Raji (cell line): ENCODE results near the gene PHACTR3.

Experiments
- POLR2A ChIP-seq: IDR thresholded peaks from 2 replicates; pipeline ENCODE4 v1.6.1; 2011; ENCODE audit warnings: low read depth, low read length, control low read depth; ENCODE audit not compliant: insufficient read depth

PHACTR3 gene

DNA sequence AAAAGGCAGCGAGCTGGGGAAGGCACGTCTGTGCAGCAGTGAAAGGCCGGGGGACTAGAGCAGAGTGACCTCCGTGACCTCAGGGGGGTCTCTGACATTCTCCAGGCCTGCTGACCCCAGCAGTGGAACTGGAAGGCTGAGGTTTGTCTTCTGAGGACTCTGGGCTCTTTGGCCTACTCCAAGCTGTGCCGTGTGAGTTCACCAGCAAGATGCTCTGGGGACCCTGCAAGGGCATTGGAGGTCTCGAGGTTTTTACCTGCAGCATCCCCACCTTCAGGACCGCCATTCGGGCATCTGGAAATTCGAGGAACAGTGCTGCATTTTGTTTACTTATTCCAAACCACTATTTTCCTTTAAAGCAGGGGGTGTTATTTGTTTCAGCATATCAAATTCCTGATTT, 140.9 kb downstream of the PHACTR3 start:
- no peak for TF ChIP-seq POLR2A

DNA sequence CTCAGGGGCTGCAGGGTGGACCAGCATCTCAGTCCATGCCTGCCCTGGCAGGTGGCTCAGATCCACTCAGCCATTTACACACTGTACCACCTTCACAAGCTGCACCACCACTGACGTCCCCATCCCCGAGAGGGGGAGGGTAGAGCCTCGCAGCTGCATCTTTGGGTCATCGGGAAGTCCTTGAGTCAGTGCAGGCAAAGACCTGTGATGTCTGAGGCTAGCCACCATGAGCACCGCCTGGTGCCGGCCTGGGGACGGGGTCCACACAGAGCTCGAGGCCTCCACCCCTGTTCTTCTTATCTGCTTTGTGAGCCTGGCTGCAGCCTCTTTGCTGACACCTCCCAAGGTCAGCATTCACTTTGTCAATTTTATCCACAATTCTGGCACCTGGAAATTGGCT, 141.4 kb downstream of the PHACTR3 start:
- TF ChIP-seq POLR2A: no peak

DNA sequence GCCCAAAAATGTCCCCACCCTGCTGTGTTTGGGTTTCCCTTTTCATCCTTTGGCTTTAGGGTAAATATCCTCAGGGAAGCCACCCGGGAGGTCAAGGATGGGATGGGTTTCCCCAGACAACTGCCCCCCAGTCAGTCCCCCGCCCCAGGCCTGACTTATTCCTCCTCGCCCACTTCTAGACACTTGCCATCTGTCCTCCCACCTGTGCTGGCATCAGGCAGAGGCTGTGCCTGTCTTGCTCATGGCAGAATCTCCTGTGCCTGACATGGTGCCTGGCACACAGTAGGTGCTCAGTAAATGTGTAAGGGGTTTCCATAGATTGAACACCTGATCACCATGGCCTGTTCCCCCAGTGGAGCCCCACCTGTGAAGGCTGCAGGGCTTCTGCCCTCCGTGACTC, 141.8 kb downstream of the PHACTR3 start:
- TF ChIP-seq POLR2A: no peak

DNA sequence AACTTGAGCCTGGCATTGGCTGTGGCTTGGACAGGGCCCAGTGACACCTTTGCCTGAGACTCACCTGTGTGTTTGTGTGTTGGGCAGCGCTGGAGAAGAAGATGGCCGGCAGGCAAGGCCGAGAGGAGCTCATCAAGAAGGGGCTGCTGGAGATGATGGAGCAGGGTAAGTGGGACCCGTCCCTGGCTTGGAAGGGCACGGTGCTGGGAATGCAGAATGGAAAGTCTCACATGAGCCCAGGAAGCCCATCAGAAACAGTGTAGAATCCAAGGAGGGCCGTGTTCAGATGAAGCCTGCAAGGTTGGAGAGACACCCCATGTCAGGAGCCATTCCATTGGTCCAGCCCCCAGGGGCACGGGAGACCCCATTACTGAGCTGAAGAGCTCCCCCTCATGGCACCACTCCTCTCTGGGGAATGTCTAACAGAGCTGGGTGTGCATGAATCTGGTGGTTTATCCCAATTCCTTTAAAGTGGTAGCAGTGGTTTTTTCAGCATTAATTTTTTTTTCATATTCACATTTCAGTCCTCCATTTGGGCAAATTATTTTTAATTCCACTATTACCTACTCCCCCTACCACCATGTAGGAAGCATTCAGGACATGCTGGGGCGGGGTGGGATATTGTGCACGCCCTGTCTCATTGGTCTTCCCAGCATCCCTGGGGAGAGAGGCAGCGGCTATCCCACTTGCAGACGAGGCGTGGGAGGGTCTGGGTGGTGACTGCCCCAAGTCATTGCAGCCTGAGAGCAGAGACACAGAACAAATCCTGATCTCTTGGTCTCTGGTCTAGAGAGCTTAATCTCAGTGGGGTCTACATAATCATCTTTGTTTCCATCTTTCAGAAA, 143.6 kb downstream of the PHACTR3 start:
- TF ChIP-seq POLR2A: no peak

DNA sequence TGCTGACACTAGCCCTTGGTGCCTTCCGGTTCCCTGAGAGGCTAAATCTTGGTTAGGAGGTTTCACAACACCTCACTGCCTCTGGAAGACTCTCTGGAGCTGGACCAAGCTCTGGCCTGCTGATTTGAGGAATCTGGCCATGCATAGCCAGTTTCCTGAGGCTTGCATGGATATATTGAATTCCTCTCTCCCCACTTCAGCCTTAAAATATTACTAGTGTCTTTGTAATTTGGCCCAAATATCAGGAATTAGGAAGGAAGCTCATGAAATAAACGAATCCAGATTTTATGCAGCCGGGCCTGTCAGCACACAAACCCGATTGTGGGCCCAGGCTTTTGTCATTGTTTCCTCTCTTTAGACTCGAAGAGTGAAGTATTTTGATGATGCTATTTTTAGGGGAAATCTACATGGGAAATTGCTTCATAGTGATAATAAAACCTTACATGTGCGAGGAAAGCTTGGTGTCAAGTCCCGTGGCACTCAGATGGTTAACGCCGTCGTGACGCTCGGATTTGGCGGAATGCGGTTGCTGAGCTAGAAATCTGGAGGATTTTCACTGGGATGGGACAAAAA, 144.4 kb downstream of the PHACTR3 start:
- TF ChIP-seq POLR2A: no peak

DNA sequence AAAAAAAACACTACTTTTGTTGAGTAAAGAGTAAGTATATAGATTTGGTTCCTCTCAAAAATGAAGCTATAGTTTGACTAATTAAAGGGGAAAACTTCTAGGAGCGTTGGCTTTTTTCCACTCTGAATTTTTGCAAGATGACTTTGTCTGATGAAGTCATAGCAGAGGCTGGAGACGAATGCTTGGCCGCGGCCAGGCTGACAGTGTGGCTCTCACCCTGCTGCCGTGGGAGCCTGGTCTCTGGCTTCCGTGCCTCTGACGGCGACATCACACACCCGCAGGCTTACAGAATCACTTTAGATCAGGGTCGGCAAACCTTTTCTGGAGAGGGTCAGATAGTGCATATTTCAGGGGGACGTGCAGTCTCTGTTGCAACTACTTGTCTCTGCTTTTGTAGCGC, 145.0 kb downstream of the PHACTR3 start:
- TF ChIP-seq POLR2A: no peak

DNA sequence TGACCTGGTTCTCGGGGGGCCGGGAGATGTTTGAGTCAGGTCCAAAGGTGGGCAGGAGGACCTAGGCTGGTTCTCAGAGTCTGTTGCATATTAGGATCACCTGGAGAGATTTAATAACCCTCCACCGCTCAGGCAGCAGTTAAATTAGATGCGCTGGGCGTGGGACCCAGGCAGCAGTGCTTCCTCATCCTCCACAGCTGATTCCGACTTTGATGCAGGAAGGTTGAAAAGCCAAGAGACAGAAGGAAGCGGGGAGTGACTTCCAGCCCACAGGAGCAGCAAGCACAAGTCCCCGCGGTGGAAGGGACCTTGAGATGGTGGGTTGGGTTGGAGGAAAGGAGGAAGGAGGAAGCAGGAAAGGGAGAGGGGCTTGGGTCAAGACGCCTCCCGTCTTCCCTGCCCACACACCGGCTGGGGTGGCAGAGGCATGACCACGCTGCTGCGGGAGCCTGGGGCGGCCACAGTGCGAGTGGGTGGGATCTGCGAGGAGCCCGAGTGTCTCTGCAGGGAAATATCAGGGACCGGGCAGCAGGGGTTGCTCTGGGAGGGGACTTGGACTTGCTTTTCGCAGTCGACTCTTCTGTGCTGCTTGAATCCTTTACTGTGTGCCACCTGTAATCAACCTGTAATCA, 146.0 kb downstream of the PHACTR3 start:
- TF ChIP-seq POLR2A: no peak

DNA sequence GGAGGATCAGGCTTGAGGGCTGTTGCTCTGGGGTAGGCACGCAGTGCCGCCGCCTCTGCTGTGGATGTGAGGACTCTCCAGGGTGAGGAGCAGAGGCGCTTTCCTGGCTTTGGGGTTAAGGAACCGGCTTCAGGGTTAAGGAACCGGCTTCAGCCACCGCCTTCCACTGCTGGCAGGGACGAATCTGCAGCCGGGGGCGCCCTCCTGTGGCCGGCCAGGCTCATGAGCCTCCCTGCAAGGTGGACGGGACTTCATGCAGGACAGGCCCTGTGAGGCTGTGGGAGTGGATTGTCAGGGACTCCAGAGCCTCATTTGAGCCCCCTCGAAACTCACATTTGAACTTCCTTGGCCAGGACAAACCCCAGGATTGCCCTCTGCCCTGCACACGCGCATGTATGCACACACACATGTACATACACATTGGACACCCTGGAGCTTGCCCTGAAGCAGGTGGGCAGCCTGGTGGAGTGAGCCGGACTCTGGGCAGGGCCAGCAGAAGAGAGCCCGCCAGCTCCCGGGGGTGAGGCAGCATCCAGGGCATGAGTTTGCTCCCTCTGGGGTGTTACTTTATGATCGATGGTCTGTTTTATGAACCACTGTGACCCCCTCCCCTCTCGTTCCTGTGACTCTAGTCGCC, 146.9 kb downstream of the PHACTR3 start:
- TF ChIP-seq POLR2A: no peak

DNA sequence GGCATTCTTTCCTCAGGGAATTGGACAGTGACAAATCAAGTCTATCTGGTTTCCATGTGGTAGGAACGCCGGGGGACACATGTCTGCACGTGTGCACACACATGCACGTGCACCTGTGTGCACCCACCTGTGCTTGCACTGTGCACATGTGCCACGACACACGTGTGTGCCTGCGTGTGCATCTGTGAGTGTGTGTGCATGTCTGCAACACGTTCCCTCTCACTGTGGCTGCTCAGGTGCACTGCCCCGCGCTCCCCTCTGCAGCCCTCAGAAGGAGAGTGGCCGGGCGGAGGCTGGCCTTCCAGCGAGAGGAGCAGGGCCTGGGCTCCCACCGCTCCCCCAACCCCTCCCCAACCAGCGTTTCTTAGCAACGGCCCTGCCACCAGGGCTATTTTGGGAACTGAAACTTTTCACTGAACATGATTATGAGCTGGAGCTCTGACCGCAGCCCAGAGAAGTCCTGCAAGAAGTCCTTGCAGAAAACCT, 147.8 kb downstream of the PHACTR3 start:
- no peak for TF ChIP-seq POLR2A

DNA sequence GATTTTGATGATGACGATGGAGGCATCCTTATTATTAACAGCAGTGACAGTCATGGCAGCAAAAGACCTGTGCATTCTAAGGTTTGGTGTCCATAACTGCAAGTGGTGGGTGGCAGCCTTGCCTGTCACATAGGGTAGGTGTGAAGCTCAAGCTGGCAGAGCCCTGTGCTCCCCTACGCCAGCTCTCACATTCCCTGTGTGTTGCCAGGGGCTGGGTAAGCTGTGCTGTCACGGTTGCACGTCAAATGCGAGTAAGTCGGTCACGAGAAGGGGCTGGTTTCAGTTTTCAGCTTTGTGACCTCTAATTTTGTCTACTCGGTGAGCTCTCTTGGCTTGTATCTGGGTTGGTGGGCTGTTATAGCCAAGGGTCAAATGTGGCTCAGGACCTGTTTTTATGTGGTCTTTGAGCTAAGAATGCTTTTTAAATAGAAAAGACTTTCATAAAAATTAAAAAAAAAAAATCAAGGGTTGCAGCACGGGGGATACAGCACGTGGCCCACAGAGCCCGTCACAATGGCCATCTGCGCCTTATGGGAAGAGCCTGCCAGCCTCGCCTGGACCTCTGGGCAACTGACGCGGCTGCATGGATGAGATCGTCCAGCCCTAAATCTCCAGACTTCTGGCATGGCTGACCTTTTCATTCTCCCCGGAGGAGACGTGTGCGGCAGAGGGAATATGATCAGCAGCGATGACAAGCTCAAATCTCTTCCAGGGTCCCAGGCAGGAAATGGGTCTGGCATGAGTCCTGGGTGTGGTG, 148.5 kb downstream of the PHACTR3 start:
- no peak for TF ChIP-seq POLR2A

DNA sequence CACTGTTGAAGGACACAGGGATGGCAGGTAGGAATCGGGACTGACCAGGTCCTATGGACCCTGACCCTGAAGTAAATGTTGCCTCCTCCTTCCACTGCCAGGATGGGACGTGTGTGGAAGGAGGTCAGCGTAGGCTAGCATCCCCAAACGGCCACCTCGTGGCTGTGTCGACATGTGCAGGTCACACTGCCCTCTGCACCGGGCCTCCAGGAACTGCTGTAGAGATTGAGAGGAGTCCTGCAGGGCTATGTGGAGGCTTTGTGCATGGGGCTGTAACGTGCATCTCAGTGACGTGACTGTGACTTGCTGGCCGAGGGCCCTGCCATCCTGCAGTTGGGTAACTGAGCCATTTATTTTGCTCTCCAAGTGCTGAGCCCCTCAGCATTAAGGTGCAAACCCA, 149.5 kb downstream of the PHACTR3 start:
- TF ChIP-seq POLR2A: no peak

DNA sequence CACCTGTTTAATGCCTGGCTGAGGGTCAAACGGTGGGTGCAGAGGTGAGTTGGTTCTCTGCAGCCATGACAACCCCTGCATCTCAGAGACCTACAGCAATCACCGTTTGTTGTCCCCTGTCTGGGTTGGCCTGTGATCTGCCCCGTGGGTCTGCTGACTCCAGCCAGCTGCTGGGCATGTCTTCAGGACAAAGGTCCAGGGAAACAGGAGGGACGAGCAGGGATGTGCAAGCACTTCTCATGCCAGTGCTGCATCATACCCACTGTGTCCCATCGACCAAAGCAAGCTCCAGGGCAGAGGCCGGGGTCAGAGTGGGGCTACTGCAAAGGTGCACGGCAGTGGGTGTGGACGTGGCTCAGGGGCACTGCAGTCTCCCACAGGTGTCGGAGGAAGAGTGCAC, 150.2 kb downstream of the PHACTR3 start:
- no peak for TF ChIP-seq POLR2A

DNA sequence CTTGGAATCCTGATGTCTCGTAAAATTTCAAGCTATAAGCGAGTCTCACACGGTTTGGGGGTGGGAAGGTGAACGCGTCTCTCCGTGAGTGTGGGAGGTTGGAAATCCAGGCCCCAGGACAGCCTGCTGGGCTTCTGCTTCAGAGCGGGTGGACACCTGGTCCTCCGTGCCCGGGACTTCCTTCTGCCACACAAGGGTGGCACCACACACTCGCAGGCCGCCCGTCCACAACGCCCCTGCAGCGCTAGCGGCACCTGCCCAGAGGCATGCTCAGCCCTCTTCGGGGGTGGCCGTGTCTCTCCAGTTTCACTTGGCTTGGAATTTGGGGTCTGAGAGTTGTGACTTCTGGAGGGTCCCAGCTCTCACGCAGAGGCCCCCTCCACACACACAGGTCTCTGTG, 151.9 kb downstream of the PHACTR3 start:
- no peak for TF ChIP-seq POLR2A

DNA sequence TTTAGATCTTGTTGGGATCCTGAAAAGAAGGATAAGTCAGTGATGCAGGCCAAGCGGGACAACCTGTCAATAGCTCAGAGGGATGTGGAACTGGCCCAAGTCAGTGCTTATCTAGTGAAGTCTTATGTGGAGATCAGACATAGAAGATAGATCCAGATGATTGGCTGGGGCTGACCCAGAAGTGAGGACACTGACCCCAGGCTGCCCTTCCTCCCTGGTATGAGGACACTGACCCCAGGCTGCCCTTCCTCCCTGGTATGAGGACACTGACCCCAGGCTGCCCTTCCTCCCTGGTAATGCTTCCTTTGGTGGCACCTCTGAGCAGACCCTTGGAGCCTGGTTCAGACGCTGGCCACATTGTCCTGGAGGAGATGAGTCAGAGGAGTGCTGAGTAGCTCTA, 159.7 kb downstream of the PHACTR3 start:
- TF ChIP-seq POLR2A: no peak

DNA sequence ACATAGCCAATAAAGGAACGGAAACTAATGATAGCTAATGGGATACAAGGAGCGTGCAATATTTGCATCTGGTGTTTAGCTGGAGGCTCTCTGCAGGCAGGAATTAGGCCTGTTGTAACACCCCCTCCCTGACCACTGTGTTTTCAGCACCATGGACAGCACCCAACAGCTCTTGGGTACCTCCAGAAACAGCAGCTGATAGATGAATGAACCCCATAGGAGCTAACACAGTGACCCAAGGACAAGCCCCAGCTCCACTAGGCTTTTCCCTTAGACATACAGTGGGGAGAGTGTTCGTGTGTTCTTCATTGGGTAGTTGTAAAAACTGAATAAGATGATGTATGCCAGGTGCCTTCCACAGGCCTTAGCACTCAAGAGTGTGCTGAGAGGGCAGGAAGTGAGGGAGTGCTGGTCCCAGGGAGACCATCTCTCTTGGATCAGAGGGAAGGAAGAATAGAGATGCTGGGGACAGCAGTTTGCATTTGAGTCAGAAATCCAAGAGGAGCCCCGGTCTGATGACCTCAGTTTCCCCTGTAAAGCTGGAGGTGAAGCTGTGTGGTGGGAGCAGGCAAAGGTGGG, 161.3 kb downstream of the PHACTR3 start:
- no peak for TF ChIP-seq POLR2A

DNA sequence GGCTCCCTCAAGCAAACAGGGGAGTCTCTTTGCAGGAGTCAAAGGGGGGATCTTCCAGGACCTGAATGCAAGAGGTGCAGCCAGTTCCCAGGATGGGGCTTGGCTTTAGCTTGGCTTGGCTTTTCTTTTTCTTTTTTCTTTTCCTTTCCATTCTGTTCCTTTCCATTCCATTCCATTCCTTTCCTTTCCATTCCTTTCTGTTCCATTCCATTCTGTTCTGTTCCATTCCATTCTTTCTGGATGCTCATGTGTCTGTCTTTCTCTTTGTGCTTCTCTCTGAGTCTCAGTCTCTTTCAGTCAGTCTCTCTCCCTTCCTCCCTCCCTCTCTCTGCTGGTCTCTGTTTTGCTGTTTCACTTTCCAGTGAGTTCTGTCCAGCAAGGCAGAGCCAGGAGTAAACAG, 163.3 kb downstream of the PHACTR3 start:
- TF ChIP-seq POLR2A: no peak
